NCI-H2196 (cell line): ENCODE data around the gene SMOC1.
A peak's percentile ranks its signal among the peaks of the same experiment; 100 is the strongest.

ENCODE experiments used
- DNase-seq: peaks from one replicate; lab custom pipeline; 2025; ENCODE audit not compliant: unreplicated experiment; lab: John Stamatoyannopoulos, UW

The SMOC1 gene

DNA sequence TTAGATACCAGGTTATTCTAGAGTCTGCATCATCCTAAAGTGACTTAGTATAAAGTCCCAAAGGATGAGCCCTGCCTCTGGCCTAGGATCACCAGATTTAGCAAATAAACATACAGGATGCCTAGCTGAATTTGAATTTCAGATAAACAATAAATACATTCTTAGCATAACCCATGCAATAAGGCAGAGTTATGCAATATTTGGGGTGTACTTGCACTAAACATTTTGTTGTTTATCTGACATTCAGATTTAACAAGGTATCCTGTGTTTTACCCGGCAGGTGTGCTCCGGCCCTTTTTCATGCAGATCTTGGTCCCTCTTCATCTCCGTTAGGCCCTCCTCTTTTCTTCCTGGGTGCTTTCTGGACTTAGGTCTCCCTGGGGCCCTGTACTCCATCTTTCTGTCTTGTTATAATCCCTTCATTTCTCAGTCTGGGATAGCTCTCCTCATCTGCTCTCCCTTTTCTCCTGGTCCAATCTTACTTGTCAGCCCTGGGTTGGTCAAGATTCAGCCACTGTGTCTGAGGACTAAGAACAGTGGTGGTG lies 18.1 kb upstream of the SMOC1 start:
- no peak for DNase-seq

DNA sequence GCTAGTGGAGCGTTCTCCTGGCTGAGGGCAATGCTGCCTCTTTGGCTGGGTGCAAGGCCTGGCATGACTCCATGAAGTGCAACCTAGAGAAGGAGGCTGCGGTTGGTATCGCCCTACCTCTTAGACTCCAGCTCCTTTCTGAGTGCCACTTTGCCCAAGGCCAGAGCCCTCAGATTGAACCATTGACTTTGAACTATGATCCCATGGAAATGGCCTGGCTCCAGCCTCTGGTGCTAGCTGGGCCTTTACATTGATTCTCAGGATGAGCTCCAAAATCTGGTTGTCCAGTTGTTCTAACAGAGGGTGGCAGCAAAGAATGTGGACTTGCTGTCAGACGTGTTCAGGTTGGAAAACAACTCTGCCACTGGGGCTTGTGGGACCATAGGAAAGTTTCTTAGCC lies 16.1 kb upstream of the SMOC1 start:
- no peak for DNase-seq

DNA sequence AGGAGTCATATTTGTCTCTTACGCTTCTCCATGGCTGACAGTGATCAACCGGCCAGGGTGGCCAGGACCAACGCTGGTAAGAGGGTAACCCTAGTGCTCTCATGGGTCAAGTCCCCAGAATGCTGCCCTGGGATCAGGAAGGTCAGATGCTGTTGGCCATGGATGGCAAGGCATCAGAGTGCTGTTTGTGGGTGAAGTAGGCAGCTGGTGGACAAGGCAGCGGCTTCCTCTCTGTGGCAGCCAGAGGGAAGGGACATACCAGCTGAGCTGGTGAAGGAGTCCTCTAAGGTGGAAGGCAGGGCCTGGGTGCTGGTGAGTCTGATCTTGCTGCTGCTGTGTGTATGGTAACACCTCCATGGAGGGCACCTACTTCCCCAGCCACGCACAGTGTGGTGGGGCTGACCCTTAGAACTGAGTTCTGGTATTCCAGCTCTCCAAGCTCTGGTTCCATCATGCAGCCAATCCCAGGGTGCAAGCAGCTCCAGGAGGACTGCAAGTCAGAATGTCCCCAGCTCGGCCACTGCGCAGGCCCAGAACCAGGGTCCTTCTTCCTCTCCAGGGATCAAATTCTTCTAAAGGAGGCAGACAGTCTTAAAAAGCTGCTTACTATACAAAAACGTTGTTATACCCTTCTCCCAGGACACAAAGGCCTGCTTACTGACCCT lies 13.4 kb upstream of the SMOC1 start:
- DNase-seq, result no peak

DNA sequence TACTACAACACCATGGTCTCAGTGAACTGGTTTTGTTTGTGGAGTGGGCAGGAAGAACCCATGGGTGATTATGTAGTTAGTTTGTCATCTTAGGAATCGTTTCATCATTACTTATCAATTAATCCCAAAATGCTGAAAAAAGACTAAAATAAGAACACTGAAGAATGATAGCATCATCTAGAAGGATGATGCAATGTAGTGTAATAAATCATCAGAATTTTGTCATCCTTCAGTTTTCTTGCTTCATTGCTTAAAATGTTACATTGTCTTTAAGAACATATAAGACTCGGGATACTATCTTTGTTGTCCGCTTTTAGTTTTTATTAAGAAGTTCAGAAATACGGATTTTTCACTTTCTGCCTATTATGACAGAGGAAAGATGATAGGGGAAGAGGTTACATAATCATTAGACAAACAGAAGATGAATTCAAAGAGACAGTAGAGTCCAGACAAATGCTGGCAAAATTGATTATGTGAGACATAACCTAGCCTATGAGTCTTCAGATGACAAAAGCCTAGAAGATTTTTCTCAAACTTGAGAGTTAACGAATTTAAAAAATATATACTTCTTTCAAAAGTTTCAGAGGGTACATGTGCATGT lies 10.8 kb upstream of the SMOC1 start:
- no peak for DNase-seq

DNA sequence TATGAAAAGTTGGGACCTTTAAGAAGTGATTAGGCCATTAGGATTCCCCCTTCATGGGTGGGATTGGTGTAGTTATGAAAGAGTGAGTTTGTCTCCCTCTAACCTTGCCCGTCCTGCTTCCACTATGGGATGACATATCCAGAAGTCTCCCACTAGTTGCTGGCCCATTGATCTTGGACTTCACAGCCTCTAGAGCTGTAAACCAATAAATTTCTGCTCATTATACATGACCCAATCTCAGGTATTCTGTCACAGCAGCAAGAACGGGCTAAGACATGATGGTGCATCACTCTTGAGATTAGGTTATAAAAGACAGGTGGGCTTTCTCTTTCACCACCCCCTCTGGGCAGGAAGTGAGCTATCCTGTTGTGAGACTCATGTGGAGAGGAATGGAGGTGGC lies 8.6 kb upstream of the SMOC1 start:
- no peak for DNase-seq

DNA sequence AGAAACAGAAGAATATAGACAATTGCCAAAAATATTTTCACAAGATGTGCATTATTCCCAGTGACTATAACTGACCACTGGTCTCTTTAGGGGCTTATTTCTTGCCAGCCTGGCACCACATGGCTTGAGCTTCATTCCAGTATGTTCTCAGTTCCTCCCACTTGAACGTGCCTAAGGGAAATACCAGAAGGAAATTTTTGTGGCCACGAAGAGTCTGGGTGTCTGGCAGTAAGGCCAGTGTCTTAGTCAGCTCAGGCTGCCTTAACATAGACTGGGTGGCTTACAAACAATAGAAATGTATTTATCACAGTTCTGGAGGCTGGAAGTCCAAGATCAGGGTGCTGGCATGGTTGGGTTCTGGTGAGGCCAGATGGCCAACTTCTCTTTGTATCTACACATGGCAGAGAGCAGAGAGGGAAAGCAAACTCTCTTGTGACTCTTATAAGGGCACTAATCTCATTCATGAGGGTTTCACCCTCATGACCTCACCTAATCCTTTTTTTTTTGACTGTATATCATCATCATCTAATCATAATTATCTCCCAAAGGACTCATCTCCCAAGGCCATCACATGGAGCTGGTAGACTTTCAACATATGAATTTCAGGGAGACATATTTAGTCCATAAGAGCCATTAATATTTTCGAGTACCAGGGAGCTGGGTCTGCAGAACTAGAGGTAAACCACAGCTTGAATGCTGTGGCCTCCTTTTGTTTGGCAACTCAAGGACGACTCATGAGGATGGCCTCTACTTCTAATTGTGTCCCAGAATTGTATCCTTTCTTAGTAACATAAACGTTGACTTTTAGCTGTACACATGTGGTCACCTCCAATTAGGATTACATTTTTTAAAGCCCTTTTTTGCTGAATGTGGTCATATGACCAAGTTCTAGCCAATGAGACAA lies 5.1 kb upstream of the SMOC1 start:
- no peak for DNase-seq

DNA sequence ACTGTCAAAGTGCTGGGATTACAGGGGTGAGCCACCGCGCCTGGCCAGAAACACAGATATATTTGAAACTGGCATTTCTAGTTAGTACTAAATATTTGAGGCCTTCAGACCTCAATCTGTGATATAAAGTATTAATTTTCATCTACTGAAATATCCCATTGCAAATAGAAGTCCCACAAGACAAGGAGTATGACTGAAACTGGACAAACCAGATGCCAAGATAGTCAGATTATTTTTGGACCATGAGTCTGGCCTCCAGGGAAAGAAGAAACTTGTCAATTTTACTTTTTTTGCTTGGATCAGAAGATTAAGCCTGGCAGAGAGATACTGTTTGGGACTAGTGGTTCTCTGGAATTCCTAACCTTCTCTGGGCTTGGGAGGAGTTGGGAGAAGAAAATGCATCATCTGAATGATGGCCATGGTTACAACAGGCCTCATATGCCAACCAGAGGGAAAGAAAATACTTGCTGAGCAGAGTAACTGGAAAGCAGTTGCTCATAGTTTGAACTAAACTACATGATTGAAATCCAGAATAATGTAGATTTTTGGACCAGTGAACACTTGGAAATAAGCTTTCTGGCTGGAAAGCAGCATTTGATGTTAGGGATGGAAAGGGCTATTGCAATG lies 2.9 kb upstream of the SMOC1 start:
- DNase-seq, result no peak

DNA sequence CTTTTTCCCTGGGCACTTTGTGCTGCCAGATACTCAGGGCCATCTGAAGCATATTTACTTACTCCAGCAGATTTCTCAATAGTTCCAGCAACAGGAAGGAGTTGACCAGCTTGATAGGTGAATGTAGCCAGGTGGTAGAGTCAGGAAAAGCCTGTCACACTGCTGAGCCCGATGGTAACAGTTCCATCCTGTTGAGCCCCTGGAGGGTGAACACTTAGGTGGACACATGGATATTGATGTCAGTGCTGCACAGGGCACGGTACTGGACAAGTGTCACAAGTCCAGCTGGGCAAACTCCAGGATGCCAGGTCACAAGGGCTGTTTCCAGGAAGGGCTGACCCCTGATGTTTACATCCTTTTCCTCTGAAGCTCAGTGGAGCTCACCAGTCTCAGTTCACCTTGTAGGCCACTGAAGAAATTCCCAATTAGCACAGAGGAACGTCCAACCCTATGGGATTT lies 2.3 kb upstream of the SMOC1 start:
- DNase-seq, result peak; percentile 36

DNA sequence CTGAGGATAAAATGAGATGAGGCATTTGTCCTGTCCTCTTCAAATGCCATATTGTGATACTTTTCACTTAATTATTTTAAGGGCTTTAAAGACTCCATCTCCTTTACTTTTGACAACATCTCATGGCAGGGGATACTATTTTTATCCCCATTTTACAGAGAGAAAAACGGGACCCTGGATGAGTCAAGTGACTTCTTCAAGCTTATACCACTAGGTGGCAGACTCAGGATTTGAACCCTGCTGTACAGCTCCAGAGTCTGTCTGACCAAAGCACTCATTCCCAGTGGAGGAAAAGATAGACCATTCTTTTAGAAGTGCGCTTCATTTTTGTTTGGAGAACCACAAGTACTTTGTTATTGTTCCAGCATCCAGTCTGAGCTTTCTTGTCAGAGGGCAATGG lies 1.7 kb upstream of the SMOC1 start:
- peak; percentile 70 for DNase-seq

DNA sequence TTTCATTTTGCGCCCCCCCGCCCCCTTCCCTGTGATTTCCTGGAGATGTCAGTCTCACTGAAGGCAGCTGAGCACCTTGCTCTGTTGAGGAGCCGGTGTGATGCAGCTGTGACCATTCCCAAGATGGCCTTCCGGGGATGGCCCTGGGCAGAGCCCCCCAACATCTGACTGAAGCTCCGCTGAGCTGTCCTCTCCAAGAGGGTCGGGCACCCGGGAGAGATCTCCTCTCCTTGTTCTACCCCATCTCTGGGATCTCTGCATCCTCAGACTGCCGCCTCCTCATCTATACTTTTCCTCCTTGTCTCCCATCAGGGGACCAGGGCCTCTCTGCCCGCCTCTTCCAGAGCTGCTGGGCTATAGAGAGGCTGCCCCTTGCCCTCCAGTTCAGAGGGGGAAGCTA lies 965 bp upstream of the SMOC1 start:
- no peak for DNase-seq

DNA sequence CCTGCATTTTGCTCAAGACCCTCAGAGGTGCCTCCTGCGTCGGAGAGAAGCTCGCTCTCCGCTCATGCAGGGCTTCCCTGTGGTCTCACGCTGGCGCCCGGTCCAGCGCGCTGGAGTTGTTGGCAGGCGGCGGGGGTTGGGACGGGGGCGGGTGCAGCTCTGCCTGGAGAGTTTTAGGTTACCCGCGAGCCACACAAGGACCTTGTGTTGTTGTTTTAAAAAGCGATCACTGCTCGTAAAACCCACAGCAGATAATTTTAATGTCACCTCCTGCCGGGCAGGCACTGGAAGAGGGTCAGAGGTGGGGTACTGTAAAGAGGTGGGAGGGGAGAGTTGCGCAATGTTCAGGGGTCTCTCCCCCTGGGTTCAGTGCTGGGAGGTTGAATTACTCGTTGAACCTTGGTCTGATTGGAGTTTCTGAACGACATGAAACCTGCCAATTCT lies 850 bp downstream of the SMOC1 start:
- DNase-seq, result peak; percentile 23

DNA sequence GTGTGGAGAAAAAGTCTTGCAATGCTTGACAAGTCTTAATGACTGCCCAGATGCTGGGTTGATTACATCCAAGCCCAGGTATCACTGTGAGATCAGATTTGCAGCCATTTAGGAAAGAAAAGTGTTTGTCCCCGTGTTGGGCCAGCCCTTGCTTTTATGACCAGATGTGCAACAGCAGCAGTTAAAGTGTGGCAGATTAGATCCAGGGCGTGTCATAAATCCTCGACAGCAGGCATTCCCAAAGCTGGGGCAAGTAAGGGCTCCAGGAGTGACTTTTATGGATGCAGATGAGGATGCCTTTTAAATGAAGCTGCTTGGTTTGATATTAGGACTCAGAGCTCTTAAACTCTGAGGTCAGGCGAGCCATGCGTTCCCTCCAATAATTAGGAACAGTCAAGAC lies 1.7 kb downstream of the SMOC1 start:
- no peak for DNase-seq

DNA sequence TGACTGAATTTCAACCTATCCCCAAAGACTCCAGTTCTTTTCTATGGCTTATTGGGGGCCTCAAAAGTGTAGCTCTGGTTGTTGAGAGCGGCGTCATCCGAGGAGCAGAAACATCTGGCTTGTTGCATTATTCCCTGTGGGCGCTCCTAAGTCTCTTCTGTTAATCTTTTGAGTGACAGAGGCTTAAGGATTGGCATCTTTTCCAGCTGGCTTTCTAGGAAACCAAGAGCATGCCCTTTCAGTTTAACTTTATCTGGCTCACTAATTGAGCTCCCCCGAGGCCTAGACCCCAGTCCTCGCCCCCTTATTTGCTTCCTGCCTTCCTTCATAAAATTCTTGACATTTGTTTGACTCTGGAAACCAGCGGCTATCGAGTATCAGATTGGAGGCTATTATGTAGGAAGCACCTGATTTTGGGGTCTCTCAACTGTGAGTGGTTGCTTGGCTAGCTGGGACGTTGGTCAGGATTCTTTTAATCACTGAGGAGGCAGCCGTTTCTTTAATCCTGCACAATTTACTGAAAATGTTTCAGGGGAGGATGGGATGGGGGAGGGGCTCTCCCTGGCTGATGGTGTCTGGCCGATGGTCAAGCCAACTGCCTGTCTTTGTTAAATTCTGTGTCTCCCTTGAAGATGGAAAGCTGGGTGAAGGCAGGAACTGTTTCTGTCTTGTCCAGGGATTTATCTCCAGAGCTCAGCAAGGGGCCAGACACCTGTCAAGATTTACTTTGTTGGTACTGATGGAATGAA lies 3.1 kb downstream of the SMOC1 start:
- DNase-seq, result no peak

DNA sequence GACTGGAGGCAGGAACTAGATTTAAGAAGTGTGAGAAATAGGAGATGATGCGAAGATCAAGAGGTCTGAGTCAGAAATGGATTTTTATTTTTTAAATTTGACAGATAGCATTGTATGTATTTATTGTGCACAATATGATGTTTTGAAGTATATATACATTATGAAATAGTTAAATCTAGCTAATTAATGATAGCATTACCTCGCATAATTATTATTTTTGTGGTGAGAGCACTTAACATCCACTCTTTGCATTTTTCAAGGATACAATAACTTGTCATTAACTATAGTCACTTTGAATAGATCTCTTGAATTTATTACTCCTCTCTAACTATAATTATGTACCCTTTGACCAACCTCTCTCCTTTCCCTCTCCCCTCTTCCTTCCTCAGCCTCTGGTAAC lies 3.7 kb downstream of the SMOC1 start:
- no peak for DNase-seq

DNA sequence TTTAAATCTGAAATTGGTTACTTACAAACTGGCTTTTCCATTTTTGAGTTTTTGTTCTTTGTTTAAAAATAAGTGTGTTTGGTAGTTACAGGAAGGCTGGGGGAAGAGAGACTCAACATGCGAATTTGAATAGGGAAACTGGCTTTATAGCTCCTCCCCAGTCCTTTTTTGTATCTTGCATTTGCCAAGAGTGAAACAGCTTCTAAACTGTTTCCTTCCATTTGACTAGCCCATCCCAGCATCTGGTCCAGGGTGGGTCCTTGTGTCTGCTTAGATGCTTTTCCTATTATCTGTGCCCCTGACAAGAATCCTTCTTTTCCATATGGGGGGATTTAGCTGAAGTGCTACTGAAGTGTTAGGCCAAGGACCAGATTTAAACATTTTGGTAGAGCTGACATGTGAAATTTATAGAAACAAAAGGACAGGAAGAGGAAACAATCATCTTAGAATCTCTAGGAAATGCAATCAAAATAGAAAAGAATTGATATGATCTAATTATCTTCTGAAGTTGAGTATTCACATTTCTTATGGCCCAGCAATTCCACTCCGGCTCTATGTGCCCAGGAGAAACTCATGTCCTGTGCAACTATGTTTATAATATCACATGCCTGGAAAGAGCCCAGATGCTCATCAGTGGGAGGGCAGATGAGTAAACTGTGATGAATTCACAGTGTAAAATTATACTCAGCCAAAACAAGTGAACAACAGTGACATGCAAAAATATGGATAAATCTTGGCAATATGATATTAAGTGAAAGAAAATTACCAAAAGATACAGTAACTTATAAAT lies 7.4 kb downstream of the SMOC1 start:
- no peak for DNase-seq

DNA sequence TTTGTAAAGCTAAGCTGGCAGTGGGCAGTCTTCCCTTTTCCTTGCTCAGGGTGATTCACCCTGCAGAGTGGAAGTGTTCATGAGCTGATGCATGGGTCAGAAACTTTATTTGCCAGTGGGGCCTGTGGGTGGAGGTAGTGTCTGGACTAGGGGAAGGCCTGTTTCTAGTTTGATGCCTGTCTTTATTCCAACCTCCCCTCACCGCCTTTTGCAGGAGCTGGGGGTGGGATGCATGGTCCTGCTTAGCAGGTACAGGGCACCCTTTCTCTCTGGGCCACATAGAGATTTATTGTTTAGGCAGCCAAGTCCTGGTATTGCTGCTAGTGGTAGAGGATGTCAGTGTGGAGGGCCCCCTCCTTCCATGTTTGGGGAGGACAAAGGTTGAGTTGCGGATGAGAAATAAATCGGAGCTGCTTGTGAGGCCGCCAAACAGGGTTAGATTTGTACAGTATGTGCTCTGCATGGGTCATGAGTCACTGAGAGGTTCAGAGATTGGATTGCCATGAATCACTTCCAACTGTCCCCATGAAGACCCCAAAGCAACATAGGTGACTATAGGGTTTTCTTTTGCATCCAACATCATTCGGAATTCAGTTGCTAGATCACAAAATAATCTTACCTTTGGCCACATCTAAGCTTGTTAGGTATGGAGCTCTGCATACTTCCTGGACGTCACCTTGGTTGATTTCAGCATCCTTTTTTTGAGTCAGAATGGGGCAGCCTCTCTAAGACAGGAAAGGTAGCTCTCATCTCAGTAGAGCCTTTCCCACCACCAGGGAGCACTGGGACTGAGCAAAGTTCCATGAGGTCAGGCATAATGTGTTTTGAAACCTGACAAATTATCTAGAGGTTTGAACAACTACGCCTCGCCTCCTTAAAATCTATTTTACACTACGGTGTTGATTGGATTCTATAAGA lies 8.8 kb downstream of the SMOC1 start:
- no peak for DNase-seq

DNA sequence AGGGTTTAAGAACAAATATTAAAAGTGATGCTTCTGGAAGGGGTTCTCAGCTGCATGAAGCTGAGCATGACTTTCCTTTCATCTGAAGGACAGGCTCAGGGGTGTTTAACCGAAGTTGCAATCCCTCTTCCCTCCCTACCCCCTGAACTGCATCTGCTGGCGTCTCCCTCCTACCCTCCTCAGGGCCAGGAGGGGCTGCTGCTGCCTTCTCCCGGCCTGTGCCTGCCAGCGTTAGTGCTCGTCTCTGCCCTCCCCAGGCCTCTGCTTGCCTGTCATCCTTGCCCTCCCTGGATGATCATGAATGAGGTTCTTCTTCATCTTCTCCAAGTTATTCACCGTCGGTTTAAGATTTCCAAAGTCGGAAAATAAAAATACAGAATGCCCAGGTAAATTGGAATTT lies 12.2 kb downstream of the SMOC1 start:
- no peak for DNase-seq

DNA sequence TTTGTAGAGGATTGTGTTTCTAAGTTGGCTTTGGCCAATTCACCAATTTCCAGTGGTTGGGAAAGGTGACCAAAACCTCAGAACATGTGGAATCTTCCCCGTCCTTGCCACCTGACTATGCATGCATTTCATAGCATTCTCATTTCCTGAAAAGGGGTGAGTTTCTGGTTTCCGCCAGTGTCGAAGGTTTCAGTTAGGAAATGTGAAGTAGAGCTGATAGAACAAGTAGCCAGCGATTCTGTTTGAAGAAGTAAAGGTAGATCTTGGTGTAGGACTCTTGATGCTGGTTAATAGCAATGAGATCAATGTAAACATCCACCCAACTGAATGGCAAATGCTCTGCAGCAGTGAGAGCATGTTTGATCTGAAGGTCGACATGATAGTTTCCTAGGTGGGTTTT lies 15.9 kb downstream of the SMOC1 start:
- DNase-seq, result no peak

DNA sequence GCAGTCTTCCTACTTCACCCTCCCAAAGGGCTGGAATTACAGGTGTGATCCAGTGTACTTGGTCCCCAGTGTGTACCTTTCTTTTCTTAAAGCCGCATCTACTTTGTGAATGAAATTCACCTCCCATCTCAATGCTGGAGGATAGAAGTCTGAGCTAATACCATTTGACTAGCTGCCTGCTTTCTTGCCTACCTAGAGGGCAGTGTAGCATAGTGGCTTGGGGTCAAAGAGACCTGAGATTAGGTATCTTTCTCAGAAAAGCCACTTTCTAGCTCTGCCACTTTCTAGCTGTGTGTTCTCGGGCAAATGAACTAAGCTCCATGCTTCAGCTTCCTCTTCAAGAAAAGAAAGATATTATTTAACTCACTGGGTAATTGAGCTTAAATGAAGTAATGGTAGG lies 16.9 kb downstream of the SMOC1 start:
- no peak for DNase-seq
